PC-3 (cell line): ENCODE data around the gene GNPDA2.

Experiments
- CTCF ChIP-seq: fragments of 300-600 bp; sonication (generic); conservative IDR thresholded peaks from 2 replicates; pipeline ENCODE4 v1.5.1; 2017; ENCODE audit warnings: antibody characterized with exemption, low read depth, mild to moderate bottlenecking, low read length
- EZH2 ChIP-seq: fragments of 300-600 bp; sonication (generic); IDR thresholded peaks from one replicate; pipeline ENCODE4 v1.6.1; 2017; ENCODE audit warnings: antibody characterized with exemption, mild to moderate bottlenecking, low read length; ENCODE audit not compliant: unreplicated experiment
- EZH2phosphoT487 ChIP-seq: fragments of 300-600 bp; sonication (generic); IDR thresholded peaks from 2 replicates; pipeline ENCODE4 v1.6.1; 2018; ENCODE audit warnings: mild to moderate bottlenecking, antibody characterized with exemption, low read length, borderline replicate concordance

DNA sequence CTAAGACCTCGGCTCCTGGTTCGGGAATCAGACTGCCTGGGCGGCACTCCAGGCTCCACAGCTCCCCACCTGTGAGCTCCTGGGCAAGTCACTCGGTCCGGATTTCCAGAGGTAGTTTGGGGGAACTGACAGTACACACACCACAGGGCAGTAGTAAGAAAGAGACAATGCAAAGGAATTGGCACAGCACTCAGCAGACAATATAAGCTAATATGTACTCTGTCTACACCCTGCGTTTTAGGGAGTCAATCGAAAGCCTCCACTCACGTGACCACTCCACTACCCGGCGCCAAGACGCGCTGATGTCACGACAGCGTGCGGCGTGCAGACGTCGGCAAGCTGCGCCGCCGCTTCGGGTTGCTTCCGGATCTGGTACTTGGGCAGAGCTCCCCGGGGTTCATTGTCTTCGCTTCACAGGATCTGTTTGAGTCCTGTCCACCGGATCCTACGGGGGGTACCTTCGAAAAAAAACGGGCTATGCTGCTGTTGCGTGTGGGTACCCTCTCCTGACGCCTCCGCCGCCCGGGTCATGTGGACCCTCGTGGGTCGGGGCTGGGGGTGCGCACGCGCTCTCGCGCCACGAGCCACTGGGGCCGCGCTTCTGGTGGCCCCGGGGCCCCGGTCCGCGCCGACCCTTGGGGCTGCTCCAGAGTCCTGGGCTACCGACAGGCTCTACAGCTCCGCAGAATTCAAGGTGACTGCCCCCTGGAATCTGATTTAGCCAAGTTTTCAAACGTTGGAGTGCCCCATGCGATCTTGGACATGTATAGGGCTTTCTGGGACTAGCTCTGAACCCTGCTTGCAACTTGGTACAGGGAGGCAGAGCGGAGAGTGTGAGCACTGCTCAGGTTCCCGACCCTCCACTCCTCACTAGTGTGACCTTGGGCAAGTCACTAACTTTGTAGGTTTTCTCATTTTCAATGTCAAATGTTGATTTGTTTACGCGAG, 48.0 kb downstream of the GNPDA2 start, which contains the start of gene GUF1:
- TF ChIP-seq CTCF: no peak
- TF ChIP-seq EZH2: no peak
- TF ChIP-seq EZH2phosphoT487: no peak
